Neutrophil (primary cell): ENCODE data around the gene ATP1A2.

Experiments
- H3K27ac ChIP-seq: fragments of 200-600 bp; sonication (generic); 2 replicates; pipeline ENCODE4 v1.5.1; 2016; ENCODE audit warnings: mild to moderate bottlenecking, moderate library complexity
- H3K27me3 ChIP-seq: fragments of 200-600 bp; sonication (generic); 2 replicates; pipeline ENCODE4 v1.6.0; 2016; ENCODE audit warnings: mild to moderate bottlenecking
- H3K36me3 ChIP-seq: fragments of 200-600 bp; sonication (generic); 2 replicates; pipeline ENCODE4 v1.5.1; 2017
- H3K4me1 ChIP-seq, 2 experiments: fragments of 200-600 bp in 1 of 2; sonication (generic) in 1 of 2; 1 replicate in 1 of 2; 2 replicates in 1 of 2; pipeline versions ENCODE4 v1.5.1 to v1.6.1; 2013 to 2016; ENCODE audit warnings: low read depth in 1 of 2, low read length in 1 of 2, mild to moderate bottlenecking in 1 of 2, moderate library complexity in 1 of 2; ENCODE audit not compliant: control insufficient read depth in 1 of 2, insufficient read depth in 1 of 2
- H3K4me3 ChIP-seq, 2 experiments: fragments of 200-600 bp in 1 of 2; sonication (generic) in 1 of 2; 1 replicate in 1 of 2; 2 replicates in 1 of 2; pipeline ENCODE4 v1.5.1; 2013 to 2016; ENCODE audit warnings: low read depth in 1 of 2, low read length in 1 of 2, mild to moderate bottlenecking in 1 of 2, moderate library complexity in 1 of 2
- H3K9me3 ChIP-seq: fragments of 200-600 bp; sonication (generic); 2 replicates; pipeline ENCODE4 v1.5.1; 2016
- CTCF ChIP-seq: fragments of 200-600 bp; sonication (generic); IDR thresholded peaks from 2 replicates; pipeline ENCODE4 v1.5.1; 2016; ENCODE audit warnings: antibody characterized with exemption

ATP1A2 gene

GRCh38 chr1:160167580-160167979 is 52.0 kb downstream of the ATP1A2 start:
- peaks cover 18 to 27% of the 10 kb centered on the region in 2 experiments for H3K4me1 ChIP-seq

GRCh38 chr1:160168016-160168415 is 52.5 kb downstream of the ATP1A2 start:
- Histone ChIP-seq H3K27ac (no peak overlapping the region), H3K4me3 (no peak overlapping the region), H3K9me3 (no peaks in the 10 kb centered on the region), H3K27me3 (peaks cover 34% of the 10 kb centered on the region), H3K4me1 (peaks cover 18 to 27% of the 10 kb centered on the region in 2 experiments), H3K36me3 (no peaks in the 10 kb centered on the region)
- no peak for TF ChIP-seq CTCF

More at GRCh38 chr1:160167580-160167979, 52.0 kb downstream of the ATP1A2 start:
- H3K4me3 ChIP-seq, result no peak overlapping the region
- no peaks in the 10 kb centered on the region for H3K36me3 ChIP-seq
- no peaks in the 10 kb centered on the region for H3K9me3 ChIP-seq
- no peak overlapping the region for H3K27ac ChIP-seq
- peaks cover 34% of the 10 kb centered on the region for H3K27me3 ChIP-seq
- TF ChIP-seq CTCF, result no peak

- H3K27me3 ChIP-seq, result peaks cover 34% of the 10 kb centered on the region
- no peak overlapping the region for H3K27ac ChIP-seq
- no peaks in the 10 kb centered on the region for H3K36me3 ChIP-seq
- H3K4me3 ChIP-seq, result no peak overlapping the region
- no peak for TF ChIP-seq CTCF
- H3K9me3 ChIP-seq, result no peaks in the 10 kb centered on the region
- peaks cover 18 to 27% of the 10 kb centered on the region in 2 experiments for H3K4me1 ChIP-seq
These were observed 53.2 kb downstream of the ATP1A2 start for GRCh38 chr1:160168609-160169369.

- Histone ChIP-seq H3K4me1 (peaks cover 18 to 27% of the 10 kb centered on the region in 2 experiments), H3K27ac (no peak overlapping the region), H3K27me3 (peaks cover 31% of the 10 kb centered on the region), H3K4me3 (no peak overlapping the region), H3K9me3 (no peaks in the 10 kb centered on the region), H3K36me3 (no peaks in the 10 kb centered on the region)
- TF ChIP-seq CTCF, result no peak
These were observed 54.2 kb downstream of the ATP1A2 start for GRCh38 chr1:160169553-160170399.

GRCh38 chr1:160171354-160171753 is 55.8 kb downstream of the ATP1A2 start:
- Histone ChIP-seq H3K27ac (no peak overlapping the region), H3K36me3 (no peaks in the 10 kb centered on the region), H3K4me3 (no peak overlapping the region), H3K27me3 (peaks cover 30% of the 10 kb centered on the region), H3K4me1 (peaks cover 11 to 18% of the 10 kb centered on the region in 2 experiments), H3K9me3 (no peaks in the 10 kb centered on the region)
- no peak for TF ChIP-seq CTCF
